A673 (cell line): ENCODE data around the gene NGEF.

ENCODE experiments used
- EZH2 ChIP-seq: fragments of 200-600 bp; sonication (generic); IDR thresholded peaks from 2 replicates; pipeline ENCODE4 v1.6.1; 2017; ENCODE audit warnings: borderline replicate concordance, low read depth, mild to moderate bottlenecking, mixed read lengths, antibody characterized with exemption, low read length; ENCODE audit not compliant: poor library complexity, severe bottlenecking
- TF ChIP-seq, protein P1 (sequence below): fragments of 300-800, 200-600 bp; sonication (generic); conservative IDR thresholded peaks from 2 replicates; pipeline ENCODE4 v1.5.1; 2017; ENCODE audit warnings: low read depth, mild to moderate bottlenecking, antibody characterized with exemption, low read length, moderate library complexity, mixed read lengths

- TF ChIP-seq EZH2: no peak
- TF ChIP-seq, protein P1, sequence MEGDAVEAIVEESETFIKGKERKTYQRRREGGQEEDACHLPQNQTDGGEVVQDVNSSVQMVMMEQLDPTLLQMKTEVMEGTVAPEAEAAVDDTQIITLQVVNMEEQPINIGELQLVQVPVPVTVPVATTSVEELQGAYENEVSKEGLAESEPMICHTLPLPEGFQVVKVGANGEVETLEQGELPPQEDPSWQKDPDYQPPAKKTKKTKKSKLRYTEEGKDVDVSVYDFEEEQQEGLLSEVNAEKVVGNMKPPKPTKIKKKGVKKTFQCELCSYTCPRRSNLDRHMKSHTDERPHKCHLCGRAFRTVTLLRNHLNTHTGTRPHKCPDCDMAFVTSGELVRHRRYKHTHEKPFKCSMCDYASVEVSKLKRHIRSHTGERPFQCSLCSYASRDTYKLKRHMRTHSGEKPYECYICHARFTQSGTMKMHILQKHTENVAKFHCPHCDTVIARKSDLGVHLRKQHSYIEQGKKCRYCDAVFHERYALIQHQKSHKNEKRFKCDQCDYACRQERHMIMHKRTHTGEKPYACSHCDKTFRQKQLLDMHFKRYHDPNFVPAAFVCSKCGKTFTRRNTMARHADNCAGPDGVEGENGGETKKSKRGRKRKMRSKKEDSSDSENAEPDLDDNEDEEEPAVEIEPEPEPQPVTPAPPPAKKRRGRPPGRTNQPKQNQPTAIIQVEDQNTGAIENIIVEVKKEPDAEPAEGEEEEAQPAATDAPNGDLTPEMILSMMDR: no peak
Measured at GRCh38 chr2:232886176-232886575, 126.9 kb downstream of the NGEF start.
